ENCODE data around the gene ANKRD39. TPM values are rescaled to one million over a fixed set of nuclear protein-coding genes. Genes with fewer than 3 reads are reported as not detected.
A peak's percentile ranks its signal among the peaks of the same experiment; 100 is the strongest.

Gene ANKRD39
- total RNA-seq, 6 experiments from 2014 or later, result 6.0 to 16.3 (median 9.7) TPM

- Histone ChIP-seq H3K27ac (no peak overlapping the region), H3K9me3 (no peaks in the 10 kb centered on the region), H3K4me3 (no peak overlapping the region), H3K36me3 (peaks cover 0 to 37% (median 11%) of the 10 kb centered on the region in 4 donors), H3K27me3 (no peaks in the 10 kb centered on the region), H3K4me1 (peaks cover 0 to 56% (median 23%) of the 10 kb centered on the region in 4 donors)
- no peak for TF ChIP-seq CTCF (IDR thresholded peaks at IDR 0.05)
- no peak for TF ChIP-seq POLR2A (IDR thresholded peaks at IDR 0.05)
- ATAC-seq, result no peak
- intact Hi-C loops (cut with DNase I), result no loop called here
- 82% methylated on average over 3 of the region's 11 CpGs for WGBS (ENCODE audit: insufficient coverage, low coverage, low lambda C conversion rate, missing lambda C conversion rate)
- DNase-seq, result no peak
Observed at GRCh38 chr2:96823198-96823597, 34.6 kb downstream of the ANKRD39 start.

- Histone ChIP-seq H3K36me3 (peaks cover 0 to 33% (median 9%) of the 10 kb centered on the region in 4 donors), H3K9me3 (no peaks in the 10 kb centered on the region), H3K27ac (no peak overlapping the region), H3K4me1 (peaks cover 0 to 60% (median 25%) of the 10 kb centered on the region in 4 donors), H3K4me3 (no peak overlapping the region), H3K27me3 (no peaks in the 10 kb centered on the region)
- 50% methylated on average over 2 of the region's 4 CpGs for WGBS (ENCODE audit: insufficient coverage, low coverage, low lambda C conversion rate, missing lambda C conversion rate)
- DNase-seq, result no peak
- intact Hi-C loops (cut with DNase I), result no loop called here
- no peak for TF ChIP-seq POLR2A (IDR thresholded peaks at IDR 0.05)
- TF ChIP-seq CTCF (IDR thresholded peaks at IDR 0.05), result no peak
- no peak for ATAC-seq
Observed at GRCh38 chr2:96822786-96823185, 35.0 kb downstream of the ANKRD39 start.

GRCh38 chr2:96821113-96821675 lies 36.6 kb downstream of the ANKRD39 start:
- Histone ChIP-seq H3K36me3 (peaks cover 0 to 19% (median 4%) of the 10 kb centered on the region in 4 donors), H3K27me3 (no peaks in the 10 kb centered on the region), H3K27ac (peak overlapping the region in 1 of 3 donors; percentile 59), H3K4me1 (peaks cover 0 to 64% (median 25%) of the 10 kb centered on the region in 4 donors), H3K4me3 (peak overlapping the region in 1 of 3 donors; percentile 76), H3K9me3 (no peaks in the 10 kb centered on the region)
- DNase-seq (no peak), ATAC-seq (no peak)
- WGBS (ENCODE audit: insufficient coverage, low coverage, low lambda C conversion rate, missing lambda C conversion rate), result 40% methylated on average over 11 of the region's 11 CpGs
- TF ChIP-seq CTCF (IDR thresholded peaks at IDR 0.05) (no peak), POLR2A (IDR thresholded peaks at IDR 0.05) (no peak)
- intact Hi-C loops (cut with DNase I), result no loop called here

- H3K27ac ChIP-seq, result peak overlapping the region in 2 of 3 donors; percentile 11 to 59
- no peaks in the 10 kb centered on the region for H3K9me3 ChIP-seq
- H3K27me3 ChIP-seq, result no peaks in the 10 kb centered on the region
- WGBS (ENCODE audit: insufficient coverage, low coverage, low lambda C conversion rate, missing lambda C conversion rate), result 74% methylated on average over 7 of the region's 12 CpGs
- DNase-seq (no peak), ATAC-seq (no peak)
- no peak for TF ChIP-seq POLR2A (IDR thresholded peaks at IDR 0.05)
- TF ChIP-seq CTCF (IDR thresholded peaks at IDR 0.05), result peak in 2 of 4 donors; percentile 9 to 13
- intact Hi-C loops (cut with DNase I), result loop anchor here (5.0 to 10.0 kb wide), 2 partner anchors 42 to 45 kb away; no protein-coding TSS in a partner anchor
- peaks cover 0 to 68% (median 25%) of the 10 kb centered on the region in 4 donors for H3K4me1 ChIP-seq
- H3K36me3 ChIP-seq, result peaks cover 0 to 7% (median 0%) of the 10 kb centered on the region in 4 donors
- H3K4me3 ChIP-seq, result peak overlapping the region in 2 of 3 donors; percentile 57 to 76
Observed at GRCh38 chr2:96819876-96820511, 37.8 kb downstream of the ANKRD39 start.

Measured in right lobe of liver (tissue), 6 donors.